Prostate gland (tissue), 2 donors: ENCODE measurements around the gene KRTAP5-8. TPM values are rescaled to one million over a fixed set of nuclear protein-coding genes. Genes with fewer than 3 reads are reported as not detected.
"Not testable (repeated sequence)": the region's sequence is repeated elsewhere in the genome, so short reads cannot be mapped to it uniquely, and the experiment has no call there.

ENCODE experiments used
- DNase-seq: peaks from one replicate; pipeline ENCODE4 v3.0.0-alpha.2; 2019; ENCODE audit warnings: low spot score
- H3K27ac ChIP-seq, 2 donors: fragments of 200-600 bp; sonication (generic); 2 replicates each; pipeline ENCODE4 v1.5.1; 2017 to 2019
- H3K27me3 ChIP-seq: fragments of 200-600 bp; sonication (generic); replicated peaks from 2 replicates; pipeline ENCODE4 v1.5.1; 2019; ENCODE audit not compliant: insufficient read depth
- H3K36me3 ChIP-seq, 2 donors: fragments of 200-600 bp; sonication (generic); 1 replicate in 1 of 2; 2 replicates in 1 of 2; pipeline versions ENCODE4 v1.5.1 to v1.8.1; 2017 to 2019
- H3K4me1 ChIP-seq: fragments of 200-600 bp; sonication (generic); replicated peaks from 2 replicates; pipeline ENCODE4 v1.5.1; 2019
- H3K4me3 ChIP-seq, 2 donors: fragments of 200-600 bp; sonication (generic); 2 replicates each; pipeline ENCODE4 v1.5.1; 2017 to 2019
- H3K9me3 ChIP-seq: fragments of 200-600 bp; sonication (generic); 2 replicates; pipeline ENCODE4 v1.5.1; 2017
- CTCF ChIP-seq, 4 experiments: fragments of 200-600 bp in 2 of 4; fragments of 450-650 bp in 2 of 4; sonication (generic) in 2 of 4; IDR thresholded peaks; 1 replicate in 3 of 4; 2 replicates in 1 of 4; pipeline ENCODE4 v1.5.1; 2016 to 2019; ENCODE audit warnings: antibody characterized with exemption in 4 of 4, mild to moderate bottlenecking in 2 of 4, moderate library complexity in 2 of 4
- POLR2A ChIP-seq: fragments of 450-650 bp; IDR thresholded peaks from one replicate; pipeline ENCODE4 v1.6.1; 2016; ENCODE audit warnings: antibody characterized with exemption, mild to moderate bottlenecking
- POLR2AphosphoS5 ChIP-seq: sonication (generic); formaldehyde crosslinking; IDR thresholded peaks from one replicate; pipeline ENCODE4 v1.6.1; 2017; ENCODE audit warnings: antibody characterized with exemption
- WGBS: methylation state at CpG from one replicate; pipeline ENCODE4 v1.1.5; 2018; 5-methylcytosine and 5-hydroxymethylcytosine counted together
- intact Hi-C: fragments of 100-400 bp; cut with DNase I; formaldehyde crosslinking; loops from one replicate; pipeline ENCODE4 v1.14.2; 2022
- total RNA-seq, 2 donors: library from RNA; depleted of rRNA; stranded (reverse); fragments of >200 nt; gene quantifications; one replicate each; pipeline ENCODE4 v1.1.0, GENCODE V29; 2016

KRTAP5-8 gene
- total RNA-seq, 2 donors from 2014 or later: 2.8 TPM; not detected in 1

DNA sequence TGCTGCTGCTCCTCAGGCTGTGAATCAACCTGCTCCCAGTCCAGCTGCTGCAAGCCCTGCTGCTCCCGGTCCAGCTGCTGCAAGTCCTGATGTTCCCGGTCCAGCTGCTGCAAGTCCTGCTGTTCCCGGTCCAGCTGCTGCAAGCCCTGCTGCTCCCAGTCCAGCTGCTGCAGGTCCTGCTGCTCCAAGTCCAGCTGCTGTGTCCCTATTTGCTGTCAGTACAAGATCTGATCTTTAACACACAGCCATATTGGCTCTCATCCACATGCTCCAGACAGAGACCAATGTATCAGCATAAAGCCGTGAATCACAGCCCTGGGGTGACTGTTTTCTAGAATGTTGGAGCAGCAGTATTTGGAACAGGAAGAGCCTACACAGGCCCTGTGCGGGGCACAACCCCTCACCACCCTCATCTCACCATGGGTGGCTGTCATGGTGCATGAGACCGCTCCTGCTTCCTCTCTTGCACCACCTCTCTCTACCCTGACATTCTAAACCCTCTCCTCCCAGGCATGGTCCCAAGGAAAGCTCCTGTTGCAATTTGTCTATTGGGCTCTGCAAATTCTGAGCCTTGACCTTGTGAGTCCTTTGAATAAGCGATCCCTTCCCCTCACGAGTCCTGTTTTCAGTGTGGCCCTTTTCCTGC, 31.0 kb downstream of the KRTAP5-8 start:
- no peaks in the 10 kb centered on the region for H3K36me3 ChIP-seq
- H3K4me1 ChIP-seq: no peaks in the 10 kb centered on the region
- H3K27me3 ChIP-seq: no peaks in the 10 kb centered on the region
- TF ChIP-seq POLR2A: no peak
- no peak for TF ChIP-seq CTCF (IDR thresholded peaks at IDR 0.05)
- TF ChIP-seq POLR2AphosphoS5: no peak
- no peak overlapping the region for H3K4me3 ChIP-seq
- no peak for DNase-seq
- H3K27ac ChIP-seq: no peak overlapping the region
- WGBS: 46% methylated on average over 8 of the region's 8 CpGs
- H3K9me3 ChIP-seq: no peaks in the 10 kb centered on the region
- intact Hi-C loops: no loop called here

- H3K4me1 ChIP-seq, H3K9me3 ChIP-seq, H3K36me3 ChIP-seq, H3K27ac ChIP-seq, DNase-seq, intact Hi-C loops, H3K4me3 ChIP-seq, H3K27me3 ChIP-seq: not testable (repeated sequence)
- WGBS: 80% methylated on average over 12 of the region's 39 CpGs
Measured at GRCh38 chr11:71571101-71571850, 33.5 kb downstream of the KRTAP5-8 start.

GRCh38 chr11:71572811-71573210, 35.0 kb downstream of the KRTAP5-8 start:
- WGBS: 72% methylated on average over 11 of the region's 11 CpGs
- no peak for DNase-seq
- intact Hi-C loops: no loop called here
- H3K27me3 ChIP-seq: no peaks in the 10 kb centered on the region
- H3K4me1 ChIP-seq: no peaks in the 10 kb centered on the region
- no peak overlapping the region for H3K27ac ChIP-seq
- TF ChIP-seq POLR2A (no peak), CTCF (IDR thresholded peaks at IDR 0.05) (no peak), POLR2AphosphoS5 (no peak)
- no peak overlapping the region for H3K4me3 ChIP-seq
- H3K36me3 ChIP-seq: no peaks in the 10 kb centered on the region
- no peaks in the 10 kb centered on the region for H3K9me3 ChIP-seq

DNA sequence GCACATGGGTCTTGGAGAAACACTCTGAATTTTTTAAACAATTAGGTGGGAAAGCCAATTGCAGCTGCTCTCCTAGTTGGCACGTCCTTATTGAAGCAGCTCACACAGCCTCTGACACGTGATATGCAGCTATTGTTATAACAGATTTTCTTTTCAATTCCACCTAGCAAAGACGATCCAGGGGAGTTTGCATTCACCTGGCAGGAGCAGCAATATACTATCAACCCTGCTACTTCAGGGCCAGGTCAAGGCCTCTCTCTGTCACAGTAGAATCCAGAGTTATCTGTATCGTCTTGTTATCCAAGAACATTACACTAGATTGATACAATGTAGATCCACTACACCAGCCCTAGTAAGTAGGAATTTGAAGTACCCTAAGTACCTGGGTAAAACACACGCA, 36.6 kb downstream of the KRTAP5-8 start:
- TF ChIP-seq POLR2A: no peak
- TF ChIP-seq CTCF (IDR thresholded peaks at IDR 0.05): no peak
- TF ChIP-seq POLR2AphosphoS5: no peak
- 80% methylated on average over 5 of the region's 5 CpGs for WGBS
- H3K27me3 ChIP-seq: no peaks in the 10 kb centered on the region
- DNase-seq: no peak
- intact Hi-C loops: no loop called here
- no peak overlapping the region for H3K27ac ChIP-seq
- H3K36me3 ChIP-seq: no peaks in the 10 kb centered on the region
- H3K9me3 ChIP-seq: no peaks in the 10 kb centered on the region
- no peak overlapping the region for H3K4me3 ChIP-seq
- H3K4me1 ChIP-seq: no peaks in the 10 kb centered on the region

DNA sequence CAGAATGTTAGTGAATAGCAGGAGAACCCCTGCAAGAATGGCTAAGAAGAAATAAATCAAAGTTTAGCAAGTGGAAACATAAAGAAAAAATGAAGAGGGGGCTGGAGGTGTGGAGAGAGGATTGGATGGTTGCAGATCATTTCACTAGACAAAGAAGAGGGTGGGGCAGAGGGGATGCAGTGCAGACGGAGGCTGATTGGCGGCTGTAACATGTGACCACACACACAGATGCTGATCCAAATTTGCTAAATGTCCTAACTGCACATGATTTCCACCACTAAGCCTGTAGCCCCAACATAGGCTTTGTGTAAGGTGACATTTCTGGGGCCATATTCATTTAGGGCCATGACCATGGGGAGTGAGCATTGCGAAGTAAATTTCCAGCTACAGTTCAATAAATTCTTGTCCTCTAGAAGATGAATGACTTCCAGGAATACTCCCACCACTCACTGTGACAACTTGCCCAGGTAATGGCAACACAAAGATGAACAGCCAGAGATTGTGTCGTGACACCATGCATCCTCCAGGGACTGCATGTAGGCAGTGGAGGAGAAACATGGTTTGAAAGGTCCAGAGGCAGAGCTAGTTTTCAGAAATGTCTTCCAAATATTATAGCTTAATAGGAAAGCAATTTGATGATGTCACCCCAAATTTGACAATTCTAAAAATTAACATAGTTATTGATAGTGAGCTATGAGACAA, 38.0 kb downstream of the KRTAP5-8 start:
- no peak for TF ChIP-seq CTCF (IDR thresholded peaks at IDR 0.05)
- no peak for TF ChIP-seq POLR2AphosphoS5
- TF ChIP-seq POLR2A: no peak
- H3K36me3 ChIP-seq: no peaks in the 10 kb centered on the region
- WGBS: 82% methylated on average over 4 of the region's 4 CpGs
- intact Hi-C loops: no loop called here
- no peak for DNase-seq
- H3K27ac ChIP-seq: no peak overlapping the region
- H3K27me3 ChIP-seq: no peaks in the 10 kb centered on the region
- H3K4me1 ChIP-seq: no peaks in the 10 kb centered on the region
- no peaks in the 10 kb centered on the region for H3K9me3 ChIP-seq
- H3K4me3 ChIP-seq: no peak overlapping the region

DNA sequence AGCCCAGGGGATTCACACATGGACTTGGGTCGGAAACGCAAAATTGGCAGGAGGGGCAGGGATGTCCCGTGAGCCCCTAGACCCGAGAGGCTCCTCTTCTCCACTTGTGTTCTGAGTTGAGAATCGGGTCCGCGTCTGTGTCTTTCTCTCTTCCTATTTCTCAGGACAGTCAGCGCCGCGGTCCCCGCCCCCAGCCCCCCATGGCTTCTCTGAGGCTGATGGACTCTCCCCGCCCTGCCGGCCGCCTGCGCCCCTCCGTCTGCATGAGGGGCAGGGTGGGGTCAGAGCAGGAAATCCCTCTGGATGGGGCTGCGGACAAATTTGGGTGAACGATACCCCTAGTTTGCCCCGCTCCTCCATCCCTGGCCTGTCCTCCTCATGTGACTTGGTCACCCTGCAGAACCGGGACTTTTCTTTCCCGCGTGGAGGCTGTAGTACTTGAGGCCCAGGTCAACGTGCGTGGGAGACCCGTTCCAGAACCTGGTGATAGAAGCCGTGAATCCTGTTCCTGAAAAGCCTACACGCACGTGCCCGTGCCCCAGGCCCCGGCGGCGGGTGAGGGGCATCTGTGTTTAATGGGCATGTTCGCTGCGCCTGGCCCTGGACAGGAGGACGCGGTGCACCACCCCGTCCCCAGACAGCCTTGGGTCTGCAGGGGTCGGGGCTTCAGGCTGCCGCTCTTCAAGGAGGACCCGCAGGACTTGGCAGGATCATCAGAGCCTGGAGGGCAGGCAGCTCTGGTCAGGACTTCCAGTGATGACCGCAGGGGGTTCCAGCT, 39.1 kb downstream of the KRTAP5-8 start:
- intact Hi-C loops, H3K4me3 ChIP-seq: not testable (repeated sequence)
- WGBS: 93% methylated on average over 17 of the region's 41 CpGs

More for the DNA sequence above, 39.1 kb downstream of the KRTAP5-8 start:
- H3K9me3 ChIP-seq, H3K4me1 ChIP-seq, H3K36me3 ChIP-seq, H3K27me3 ChIP-seq, DNase-seq, H3K27ac ChIP-seq: not testable (repeated sequence)
